IMR-90 (cell line): Measurements from ENCODE around the gene RNF166. TPM values are rescaled to one million over a fixed set of nuclear protein-coding genes. Genes with fewer than 3 reads are reported as not detected.

Experiments
- ATAC-seq: fragments of 200-7000 bp; cut with Tn5 transposase; 2 replicates; pipeline ENCODE4 v1.9.1; 2020; ENCODE audit warnings: low read depth, mild to moderate bottlenecking, moderate library complexity
- BruUV-seq: library from RNA; stranded (reverse); fragments of 400-500 nt; replicated peaks from 2 replicates; lab custom pipeline; 2021; lab: Mats Ljungman, UMichigan
- CTCF ChIA-PET: fragments of 300-600 bp; formaldehyde crosslinking; extraction: SDS; loops from one replicate; lab custom pipeline; 2021; ENCODE audit warnings: antibody characterized with exemption; lab: Yijun Ruan, JAX
- POLR2A ChIA-PET: fragments of 300-600 bp; sonication (Branson Sonifier 250); formaldehyde crosslinking; loops from one replicate; lab custom pipeline; 2022; ENCODE audit warnings: antibody characterized with exemption; ENCODE audit not compliant: unreplicated experiment; lab: Charles Lee
- DNase-seq: peaks from one replicate; pipeline ENCODE4 v3.0.0; 2013
- H2AFZ ChIP-seq: replicated peaks from 2 replicates; pipeline ENCODE3; 2013; ENCODE audit warnings: low read length, mild to moderate bottlenecking; ENCODE audit not compliant: poor library complexity
- H2AK5ac ChIP-seq: 2 replicates; pipeline ENCODE4 v1.6.1; 2013; ENCODE audit warnings: low read depth, low read length, inconsistent platforms
- H2AK9ac ChIP-seq: replicated peaks from 2 replicates; pipeline ENCODE3; 2013; ENCODE audit warnings: mild to moderate bottlenecking, low read depth, low read length, moderate library complexity; ENCODE audit not compliant: poor library complexity
- H2BK120ac ChIP-seq: 2 replicates; pipeline ENCODE4 v1.6.1; 2013; ENCODE audit warnings: low read depth, low read length, inconsistent platforms
- H2BK15ac ChIP-seq: 3 replicates; pipeline ENCODE4 v1.6.1; 2013; ENCODE audit warnings: low read depth, low read length, inconsistent platforms
- H2BK20ac ChIP-seq: 2 replicates; pipeline ENCODE4 v1.6.1; 2013; ENCODE audit warnings: low read depth, mild to moderate bottlenecking, inconsistent platforms, low read length, moderate library complexity
- H2BK5ac ChIP-seq: 2 replicates; pipeline ENCODE4 v1.6.1; 2013; ENCODE audit warnings: mild to moderate bottlenecking, low read depth, low read length, inconsistent platforms; ENCODE audit not compliant: poor library complexity, severe bottlenecking
- H3K14ac ChIP-seq: replicated peaks from 2 replicates; pipeline ENCODE4 v1.6.1; 2013; ENCODE audit warnings: low read depth, low read length, inconsistent platforms
- H3K18ac ChIP-seq: 2 replicates; pipeline ENCODE4 v1.6.1; 2013; ENCODE audit warnings: low read depth, low read length, control low read depth
- H3K23ac ChIP-seq: 2 replicates; pipeline ENCODE4 v1.6.1; 2013; ENCODE audit warnings: low read depth, low read length, inconsistent platforms
- H3K27ac ChIP-seq: 2 replicates; pipeline ENCODE4 v1.5.1; 2013; ENCODE audit warnings: mild to moderate bottlenecking, control low read depth, low read length; ENCODE audit not compliant: insufficient read depth
- H3K27me3 ChIP-seq: 2 replicates; pipeline ENCODE4 v1.6.1; 2013; ENCODE audit warnings: low read length; ENCODE audit not compliant: control insufficient read depth, insufficient read depth
- H3K36me3 ChIP-seq: 2 replicates; pipeline ENCODE4 v1.6.1; 2013; ENCODE audit warnings: low read length, mixed read lengths; ENCODE audit not compliant: control insufficient read depth, insufficient read depth
- H3K4ac ChIP-seq: 2 replicates; pipeline ENCODE4 v1.6.1; 2013; ENCODE audit warnings: low read depth, low read length, inconsistent platforms
- H3K4me1 ChIP-seq: 2 replicates; pipeline ENCODE4 v1.6.1; 2013; ENCODE audit warnings: low read length, mixed read lengths; ENCODE audit not compliant: control insufficient read depth, insufficient read depth
- H3K4me2 ChIP-seq: 2 replicates; pipeline ENCODE4 v1.6.1; 2013; ENCODE audit warnings: low read depth, mild to moderate bottlenecking, control low read depth, low read length, moderate library complexity
- H3K4me3 ChIP-seq: 2 replicates; pipeline ENCODE4 v1.5.1; 2013; ENCODE audit warnings: low read depth, mild to moderate bottlenecking, control low read depth, low read length, moderate library complexity; ENCODE audit not compliant: insufficient read depth
- H3K56ac ChIP-seq: 2 replicates; pipeline ENCODE4 v1.6.1; 2013; ENCODE audit warnings: low read length, inconsistent platforms; ENCODE audit not compliant: insufficient read depth; ENCODE audit errors: extremely low read depth
- H3K79me1 ChIP-seq, 2 experiments: 2 replicates each; pipeline ENCODE4 v1.6.1; 2013; ENCODE audit warnings: low read length in 2 of 2, inconsistent platforms in 1 of 2, low read depth in 1 of 2
- H3K9ac ChIP-seq: 2 replicates; pipeline ENCODE4 v1.6.1; 2013; ENCODE audit warnings: low read depth, low read length, control low read depth
- H3K9me1 ChIP-seq: 2 replicates; pipeline ENCODE4 v1.6.1; 2013; ENCODE audit warnings: low read length, inconsistent platforms; ENCODE audit not compliant: insufficient read depth
- H3K9me3 ChIP-seq: 2 replicates; pipeline ENCODE4 v1.6.1; 2013; ENCODE audit warnings: low read length; ENCODE audit not compliant: control insufficient read depth, insufficient read depth
- H4K20me1 ChIP-seq: 2 replicates; pipeline ENCODE4 v1.6.1; 2013; ENCODE audit warnings: low read length, inconsistent platforms; ENCODE audit not compliant: insufficient read depth
- H4K5ac ChIP-seq: 2 replicates; pipeline ENCODE4 v1.6.1; 2013; ENCODE audit warnings: mild to moderate bottlenecking, low read depth, low read length, control low read depth
- H4K8ac ChIP-seq, 2 experiments: 2 replicates each; pipeline ENCODE4 v1.6.1; 2013; ENCODE audit warnings: low read depth in 2 of 2, low read length in 2 of 2, control low read depth in 1 of 2, inconsistent platforms in 1 of 2
- H4K91ac ChIP-seq: 2 replicates; pipeline ENCODE4 v1.6.1; 2013; ENCODE audit warnings: low read depth, low read length, inconsistent platforms; ENCODE audit not compliant: insufficient read depth
- BHLHE40 ChIP-seq: fragments of 150-350 bp; IDR thresholded peaks from 2 replicates; pipeline ENCODE4 v1.6.1; 2016; ENCODE audit warnings: mild to moderate bottlenecking, low read depth, low read length
- CHD1 ChIP-seq: IDR thresholded peaks from 2 replicates; pipeline ENCODE4 v1.6.1; 2012; ENCODE audit warnings: low read depth, low read length, improper control_type of control experiment
- CTCF ChIP-seq: conservative IDR thresholded peaks from 2 replicates; pipeline ENCODE4 v1.5.1; 2012; ENCODE audit warnings: mild to moderate bottlenecking, low read depth, low read length, improper control_type of control experiment
- FOS ChIP-seq: fragments of 150-350 bp; IDR thresholded peaks from 2 replicates; pipeline ENCODE4 v1.6.1; 2016; ENCODE audit warnings: low read depth, low read length
- MXI1 ChIP-seq: IDR thresholded peaks from 2 replicates; pipeline ENCODE4 v1.6.1; 2012; ENCODE audit warnings: low read depth, mild to moderate bottlenecking, low read length, moderate library complexity, borderline replicate concordance
- RAD21 ChIP-seq: IDR thresholded peaks from 2 replicates; pipeline ENCODE4 v1.6.1; 2012; ENCODE audit warnings: low read length, improper control_type of control experiment
- RCOR1 ChIP-seq: IDR thresholded peaks from 2 replicates; pipeline ENCODE4 v1.6.1; 2012; ENCODE audit warnings: mild to moderate bottlenecking, low read length, improper control_type of control experiment; ENCODE audit not compliant: insufficient replicate concordance
- SMC3 ChIP-seq: fragments of 150-350 bp; IDR thresholded peaks from 2 replicates; pipeline ENCODE4 v1.6.1; 2016; ENCODE audit warnings: low read depth, mild to moderate bottlenecking, antibody characterized with exemption, low read length, moderate library complexity
- USF2 ChIP-seq: fragments of 150-350 bp; IDR thresholded peaks from 2 replicates; pipeline ENCODE4 v1.6.1; 2017; ENCODE audit warnings: mild to moderate bottlenecking, antibody characterized with exemption, low read length, low read depth
- WGBS, 2 experiments: methylation state at CpG; one replicate each; pipeline versions ENCODE4 v1.1.5 to v1.1.7; 2013; ENCODE audit warnings: missing lambda C conversion rate in 2 of 2; ENCODE audit not compliant: insufficient read length in 1 of 2; ENCODE audit errors: extremely low coverage in 2 of 2; 5-methylcytosine and 5-hydroxymethylcytosine counted together
- dilution Hi-C: fragments of 300-500 bp; cut with HindIII; formaldehyde crosslinking; loops from one replicate; pipeline ENCODE4 v1.14.3; 2018; ENCODE audit warnings: low sequenced_read_pairs; ENCODE audit not compliant: unreplicated experiment
- in situ Hi-C: fragments of 300-500 bp; cut with MboI; formaldehyde crosslinking; loops from 3 replicates; pipeline ENCODE4 v1.14.3; 2019; ENCODE audit warnings: low sequenced_read_pairs, inconsistent platforms, mixed read lengths
- intact Hi-C: fragments of 100-400 bp; cut with micrococcal nuclease; formaldehyde crosslinking; loops from 2 replicates; pipeline ENCODE4 v1.10.0; 2022
- polyA plus RNA-seq, 3 experiments: library from polyadenylated mRNA; depleted of rRNA; stranded (reverse); fragments of >200 nt; gene quantifications; 2 replicates each; pipeline ENCODE4 v1.2.3, GENCODE V29; 2012; ENCODE audit warnings: low replicate concordance in 1 of 3
- total RNA-seq: library from RNA; depleted of rRNA; stranded (reverse); fragments of >200 nt; gene quantifications from 2 replicates; pipeline ENCODE4 v1.2.3, GENCODE V29; 2012

Gene RNF166
- total and polyA plus RNA-seq, 2 of the 4 experiments (the other 2 are of a cell fraction): 8.1 to 17.4 TPM

GRCh38 chr16:88746506-88746905 lies 40.3 kb upstream of the RNF166 start:
- Histone ChIP-seq H4K5ac (no peak overlapping the region), H3K4me3 (no peak overlapping the region), H3K79me1 (peaks cover 14 to 70% of the 10 kb centered on the region in 2 experiments), H3K9me3 (no peaks in the 10 kb centered on the region), H3K36me3 (peaks cover 9% of the 10 kb centered on the region; the same call in 1 of the 2 replicates), H3K56ac (no peak overlapping the region), H3K9me1 (no peaks in the 10 kb centered on the region; the same call in 1 of the 2 replicates), H2AK5ac (no peak overlapping the region), H3K18ac (no peak overlapping the region), H4K8ac (no peak overlapping the region), H3K4me1 (no peaks in the 10 kb centered on the region), H4K91ac (no peak overlapping the region), H2BK5ac (no peak overlapping the region), H3K9ac (no peak overlapping the region), H2BK15ac (no peak overlapping the region), H2BK20ac (no peak overlapping the region), H3K4me2 (no peak overlapping the region), H2AFZ (no peak overlapping the region), H4K20me1 (peaks cover 74% of the 10 kb centered on the region), H3K27ac (no peak overlapping the region), H3K23ac (no peak overlapping the region), H3K4ac (no peak overlapping the region), H3K27me3 (no peaks in the 10 kb centered on the region), H2AK9ac (no peak overlapping the region), H3K14ac (no peak overlapping the region), H2BK120ac (no peak overlapping the region)
- ATAC-seq: no peak
- intact Hi-C loops (no loop called here), in situ Hi-C loops (loop anchor here (5.0 to 10.0 kb wide), 2 partner anchors 36 to 418 kb away; no protein-coding TSS in a partner anchor), dilution Hi-C loops (no loop called here)
- TF ChIP-seq RAD21 (no peak), SMC3 (no peak), CTCF (no peak), MXI1 (no peak), RCOR1 (no peak), USF2 (no peak), FOS (no peak), BHLHE40 (no peak), CHD1 (no peak)
- no TSS peak for BruUV-seq
- POLR2A ChIA-PET: no interaction called here
- CTCF ChIA-PET: interaction anchor here (1.1 kb wide), 1 partner anchor 9 kb away, joined by 3 read pairs; no protein-coding TSS in a partner anchor
- no peak for DNase-seq
- WGBS, 2 experiments: 69% methylated on average over 9 of the region's 17 CpGs; no CpG with 5 or more reads in 1 of the 2 experiments
